GM10248 (cell line): ENCODE results near the gene WDFY4.

Source experiments
- CTCF ChIA-PET: fragments of 300-600 bp; sonication (Branson Sonifier 250); formaldehyde crosslinking; extraction: SDS; loops from one replicate; lab custom pipeline; 2021; ENCODE audit warnings: antibody characterized with exemption; lab: Yijun Ruan, JAX
- POLR2A ChIA-PET: fragments of 350-650 bp; sonication (Branson Sonifier 250); formaldehyde crosslinking; extraction: SDS; loops from one replicate; lab custom pipeline; 2020; ENCODE audit warnings: antibody characterized with exemption; lab: Yijun Ruan, JAX
- DNase-seq: peaks from one replicate; pipeline ENCODE4 v3.0.0; 2012; ENCODE audit errors: extremely low spot score
- TF ChIP-seq, protein P1 (sequence below): IDR thresholded peaks from 2 replicates; pipeline ENCODE4 v1.5.1; 2012; ENCODE audit warnings: mild to moderate bottlenecking, low read depth; ENCODE audit errors: extremely low read depth, missing control alignments, control extremely low read depth

The WDFY4 gene

DNA sequence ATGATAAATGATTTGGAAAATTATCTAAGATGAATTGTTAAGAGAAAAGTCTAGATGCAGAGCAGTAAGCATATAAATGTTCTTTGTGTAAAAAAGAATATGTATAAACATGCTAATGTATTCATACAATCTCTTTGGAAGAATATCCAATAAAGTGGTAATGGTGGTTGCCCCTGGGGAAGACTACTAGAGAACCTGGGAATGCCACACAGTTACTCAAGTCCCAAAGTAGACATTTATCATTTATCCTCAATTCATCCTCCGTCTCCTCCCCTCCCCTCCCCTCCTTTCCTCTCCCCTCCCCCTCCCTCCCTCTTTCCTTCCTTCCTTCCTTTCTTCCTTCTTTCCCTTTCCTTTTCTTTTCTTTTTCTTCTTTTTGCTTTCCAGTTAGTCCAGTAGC, 203.3 kb downstream of the WDFY4 start:
- ChIA-PET POLR2A (no interaction called here), CTCF (interaction anchor here (1.0 kb wide), 1 partner anchor 16 kb away, joined by 3 read pairs; no protein-coding TSS in a partner anchor)
- TF ChIP-seq, protein P1, sequence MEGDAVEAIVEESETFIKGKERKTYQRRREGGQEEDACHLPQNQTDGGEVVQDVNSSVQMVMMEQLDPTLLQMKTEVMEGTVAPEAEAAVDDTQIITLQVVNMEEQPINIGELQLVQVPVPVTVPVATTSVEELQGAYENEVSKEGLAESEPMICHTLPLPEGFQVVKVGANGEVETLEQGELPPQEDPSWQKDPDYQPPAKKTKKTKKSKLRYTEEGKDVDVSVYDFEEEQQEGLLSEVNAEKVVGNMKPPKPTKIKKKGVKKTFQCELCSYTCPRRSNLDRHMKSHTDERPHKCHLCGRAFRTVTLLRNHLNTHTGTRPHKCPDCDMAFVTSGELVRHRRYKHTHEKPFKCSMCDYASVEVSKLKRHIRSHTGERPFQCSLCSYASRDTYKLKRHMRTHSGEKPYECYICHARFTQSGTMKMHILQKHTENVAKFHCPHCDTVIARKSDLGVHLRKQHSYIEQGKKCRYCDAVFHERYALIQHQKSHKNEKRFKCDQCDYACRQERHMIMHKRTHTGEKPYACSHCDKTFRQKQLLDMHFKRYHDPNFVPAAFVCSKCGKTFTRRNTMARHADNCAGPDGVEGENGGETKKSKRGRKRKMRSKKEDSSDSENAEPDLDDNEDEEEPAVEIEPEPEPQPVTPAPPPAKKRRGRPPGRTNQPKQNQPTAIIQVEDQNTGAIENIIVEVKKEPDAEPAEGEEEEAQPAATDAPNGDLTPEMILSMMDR = no peak
- no peak for DNase-seq

DNA sequence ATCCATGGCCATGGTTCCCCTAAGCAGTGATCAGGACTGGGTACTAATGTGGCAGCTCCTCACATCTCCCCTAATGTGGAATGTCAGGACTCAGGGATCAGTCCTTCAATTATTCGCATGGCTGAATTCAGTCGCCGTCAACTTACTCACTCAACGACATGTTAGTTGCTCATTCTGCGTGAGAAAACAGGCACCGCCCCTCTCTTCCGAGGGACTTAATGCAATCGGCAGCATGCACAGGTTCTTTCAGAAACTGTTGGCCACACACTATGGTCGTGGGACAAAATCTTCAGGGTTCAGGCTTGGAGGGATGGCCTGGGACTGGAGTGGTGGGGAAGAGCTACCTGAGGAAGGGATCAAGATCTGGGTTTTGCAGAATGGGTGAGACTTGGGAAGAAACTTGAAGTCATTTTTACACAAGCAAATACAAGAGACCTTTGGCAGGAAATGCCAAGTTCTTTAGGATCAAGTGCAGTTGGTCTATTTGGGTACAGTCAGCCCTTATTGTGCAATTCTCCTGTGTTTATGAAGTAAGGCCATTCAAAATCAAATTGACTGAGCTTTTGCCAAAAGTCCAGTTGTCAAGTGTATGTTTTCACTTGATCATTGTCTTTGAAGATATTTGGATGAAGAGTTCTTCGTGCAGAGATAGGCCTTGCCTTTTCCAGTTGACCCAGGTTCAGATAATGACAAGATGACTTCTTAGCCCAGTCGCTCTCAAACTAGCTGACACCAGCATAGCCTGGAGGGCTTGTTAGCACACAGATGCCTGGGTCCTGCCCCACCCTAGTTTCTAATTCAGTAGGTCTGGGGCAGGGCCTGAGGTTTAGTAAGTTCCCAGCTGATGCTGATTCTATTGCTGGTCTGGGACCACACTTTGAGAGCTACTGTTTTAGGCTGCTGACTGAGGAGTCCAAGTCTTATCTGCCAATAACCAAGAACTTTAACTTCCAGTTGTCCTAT, 206.5 kb downstream of the WDFY4 start:
- no peak for DNase-seq
- TF ChIP-seq, protein P1 = no peak
- ChIA-PET CTCF (interaction anchor here (1.0 kb wide), 1 partner anchor 235 kb away, joined by 3 read pairs; no protein-coding TSS in a partner anchor), POLR2A (no interaction called here)

DNA sequence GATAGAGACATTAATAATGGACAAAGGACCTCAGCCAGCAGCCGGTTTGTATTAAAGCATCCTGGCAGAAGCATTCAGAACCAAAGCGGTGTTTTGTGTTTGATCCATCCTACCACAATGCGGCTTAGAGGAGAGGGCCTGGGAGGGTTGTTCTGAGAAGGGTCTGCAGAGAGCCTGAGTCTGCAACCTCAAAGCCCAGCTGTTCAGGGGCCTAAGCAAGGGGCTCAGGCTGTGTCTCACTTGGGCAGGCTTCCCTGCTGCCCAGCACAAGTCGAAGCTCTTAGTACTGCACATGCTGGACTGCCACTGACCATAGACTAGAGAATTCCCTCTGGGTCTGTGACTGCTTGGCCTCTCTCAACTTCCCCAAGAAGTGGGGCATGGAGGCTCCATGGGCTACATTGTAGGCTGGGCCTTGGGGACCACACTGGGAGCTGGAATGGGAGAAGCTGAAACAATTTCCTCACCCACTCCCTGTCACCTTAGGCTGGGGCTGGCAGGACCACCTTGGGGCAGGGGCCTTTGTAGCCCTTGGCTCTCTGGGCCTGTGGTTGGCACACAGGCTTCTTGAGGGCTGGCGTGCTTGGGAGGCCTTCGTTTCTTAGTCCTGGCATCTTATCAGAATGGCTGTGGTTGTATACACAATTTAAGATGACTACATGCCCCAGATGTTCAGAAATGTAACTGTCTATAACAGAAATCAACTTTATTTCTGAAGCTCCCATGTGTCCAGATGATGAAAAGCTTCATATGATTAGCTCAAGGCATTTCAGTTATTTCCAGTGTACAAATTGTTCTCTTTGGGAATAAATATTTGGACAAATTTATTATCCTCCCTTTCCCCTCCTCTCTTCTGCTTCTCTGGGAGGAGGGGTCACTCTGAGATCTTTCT, 210.5 kb downstream of the WDFY4 start:
- DNase-seq = no peak
- CTCF ChIA-PET = interaction anchor here (0.7 to 1.7 kb wide), 6 partner anchors 9 to 239 kb away, joined by 3 to 5 read pairs (median 3); no protein-coding TSS in a partner anchor
- TF ChIP-seq, protein P1 = no peak
- POLR2A ChIA-PET = no interaction called here

DNA sequence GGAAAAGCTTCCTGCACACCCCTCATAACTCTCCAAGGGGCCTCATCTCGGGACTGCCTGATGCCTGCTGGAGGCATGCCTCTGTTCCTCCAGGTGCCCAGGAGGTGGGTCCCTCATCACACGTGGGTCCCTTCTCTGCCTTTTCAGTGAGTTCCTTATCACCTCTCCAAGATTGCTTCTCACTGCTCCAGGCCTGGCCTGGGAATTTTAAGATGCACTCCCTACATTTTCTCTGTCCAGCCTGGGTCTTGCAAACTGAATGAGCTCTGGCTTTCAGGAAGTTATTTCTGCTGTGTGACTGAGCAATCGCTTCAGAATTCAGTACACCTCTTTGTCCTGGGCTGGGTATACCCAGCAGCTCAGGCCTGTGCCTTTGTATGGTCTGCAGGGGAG, 211.1 kb downstream of the WDFY4 start:
- TF ChIP-seq, protein P1 = no peak
- CTCF ChIA-PET = interaction anchor here (0.7 to 1.7 kb wide), 6 partner anchors 9 to 240 kb away, joined by 3 to 5 read pairs (median 3); no protein-coding TSS in a partner anchor
- DNase-seq = no peak
- POLR2A ChIA-PET = no interaction called here

DNA sequence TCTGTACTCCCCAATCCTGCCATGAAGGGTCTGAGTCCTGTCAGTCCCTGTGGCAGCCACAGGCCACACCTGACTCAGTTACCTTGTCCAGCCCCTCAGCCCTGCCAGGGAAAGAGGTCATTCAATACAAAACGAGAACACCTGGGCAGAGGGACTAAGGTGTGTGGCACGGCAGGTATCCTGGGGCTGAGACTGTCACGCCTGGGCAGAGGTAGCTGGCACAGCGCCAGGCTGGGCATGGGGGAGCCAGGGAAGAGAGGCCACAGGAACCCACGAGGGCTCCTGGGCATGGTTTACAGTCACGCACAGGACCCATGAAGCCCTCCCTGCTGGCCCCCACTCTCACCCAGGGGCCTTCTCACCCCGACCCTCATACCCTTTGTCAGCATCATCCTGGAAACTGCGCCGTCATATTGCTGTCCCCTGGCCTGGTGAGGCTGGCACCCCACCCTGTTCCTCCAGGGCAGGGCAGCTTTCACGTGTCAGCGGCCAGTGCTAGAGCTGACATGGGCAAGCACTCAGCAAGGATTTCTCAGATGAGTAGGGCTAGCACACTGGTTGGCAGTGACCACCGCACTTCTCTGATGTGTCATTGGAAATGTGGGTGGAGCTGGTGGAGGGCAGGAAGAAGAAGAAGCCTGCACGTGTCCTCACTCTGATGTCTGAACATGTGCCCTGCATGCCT, 212.2 kb downstream of the WDFY4 start:
- no peak for DNase-seq
- ChIA-PET CTCF (interaction anchor here (1.4 to 1.7 kb wide), 2 partner anchors 9 to 11 kb away, joined by 3 to 4 read pairs; no protein-coding TSS in a partner anchor), POLR2A (no interaction called here)
- TF ChIP-seq, protein P1 = no peak

DNA sequence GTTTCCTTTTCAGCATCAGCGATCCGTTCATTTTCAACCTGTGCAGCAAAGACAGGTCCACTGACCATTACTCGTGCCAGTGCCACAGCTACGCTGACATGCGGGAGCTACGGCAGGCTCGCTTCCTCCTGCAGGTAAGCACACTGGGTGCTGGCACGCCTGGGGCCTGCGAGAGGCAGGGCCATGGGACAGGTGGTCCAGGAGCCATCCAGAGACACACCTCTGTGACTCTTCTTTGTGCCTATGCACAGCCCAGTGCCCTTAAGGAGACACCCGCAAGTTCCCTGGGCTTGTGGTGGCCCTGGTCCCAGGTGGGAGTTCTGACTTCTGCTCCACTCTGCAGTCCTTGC, 212.7 kb downstream of the WDFY4 start:
- POLR2A ChIA-PET = no interaction called here
- CTCF ChIA-PET = no interaction called here

More for the DNA sequence above, 212.7 kb downstream of the WDFY4 start:
- no peak for DNase-seq
- TF ChIP-seq, protein P1 = no peak
